Activated naive CD8-positive, alpha-beta T cell treated with anti-CD3 and anti-CD28 coated beads, Interleukin-2, amount 10 ng/mL, durations not matched to agents 7 days and 5 days (primary cell): ENCODE measurements around the gene TRERF1. TPM values are rescaled to one million over a fixed set of nuclear protein-coding genes. Genes with fewer than 3 reads are reported as not detected.

ENCODE experiments used
- ATAC-seq: fragments of 150-1000 bp; cut with Tn5 transposase; one replicate; pipeline ENCODE4 v1.10.0; 2021; ENCODE audit warnings: low read depth, moderate library complexity
- POLR2A ChIA-PET: fragments of 350-600 bp; sonication (Branson Sonifier 250); formaldehyde crosslinking; loops from one replicate; lab custom pipeline; 2021; ENCODE audit warnings: antibody characterized with exemption; lab: Charles Lee
- DNase-seq: peaks from one replicate; pipeline ENCODE4 v3.0.0; 2021
- H3K27ac Mint-ChIP-seq: one replicate; pipeline ENCODE4 v1.8.0; 2022; ENCODE audit warnings: mild to moderate bottlenecking, mixed read lengths
- H3K27me3 Mint-ChIP-seq: one replicate; pipeline ENCODE4 v1.8.0; 2022; ENCODE audit warnings: mild to moderate bottlenecking, moderate library complexity, mixed read lengths
- H3K36me3 Mint-ChIP-seq: one replicate; pipeline ENCODE4 v1.8.0; 2021; ENCODE audit warnings: mild to moderate bottlenecking, mixed read lengths
- H3K4me1 Mint-ChIP-seq: one replicate; pipeline ENCODE4 v1.8.0; 2021; ENCODE audit warnings: mixed read lengths
- H3K4me3 Mint-ChIP-seq: one replicate; pipeline ENCODE4 v1.8.0; 2022; ENCODE audit warnings: mild to moderate bottlenecking, moderate library complexity, mixed read lengths
- H3K9me3 Mint-ChIP-seq: one replicate; pipeline ENCODE4 v1.8.0; 2021; ENCODE audit warnings: mixed read lengths
- total RNA-seq, 2 experiments: library from RNA; stranded (reverse); gene quantifications; one replicate each; pipeline ENCODE4 v1.2.3, GENCODE V29; 2021

Gene TRERF1
- total RNA-seq, 2 experiments from 2014 or later = 21.4 to 21.6 TPM

DNA sequence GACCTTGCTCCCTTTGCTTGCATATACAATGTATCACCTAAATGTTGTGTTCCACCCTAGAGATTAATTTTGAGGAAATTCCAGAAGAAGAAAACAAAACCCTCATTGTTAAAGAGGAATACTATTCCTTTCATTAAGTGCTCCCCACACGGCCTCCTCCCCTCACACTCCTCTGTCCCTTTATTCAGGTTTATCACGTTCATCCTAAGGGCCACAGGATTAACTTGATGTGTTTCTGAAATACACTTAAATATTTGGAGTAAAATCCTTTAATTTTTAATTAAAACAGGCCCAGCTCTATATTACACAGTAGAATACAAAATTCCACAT lies 144.6 kb downstream of the TRERF1 start:
- no peak for DNase-seq
- no peaks in the 10 kb centered on the region for H3K27me3 Mint-ChIP-seq
- H3K27ac Mint-ChIP-seq = no peak overlapping the region
- no peaks in the 10 kb centered on the region for H3K9me3 Mint-ChIP-seq
- H3K4me1 Mint-ChIP-seq = no peaks in the 10 kb centered on the region
- no peak overlapping the region for H3K4me3 Mint-ChIP-seq
- no peak for ATAC-seq
- peaks cover 8% of the 10 kb centered on the region for H3K36me3 Mint-ChIP-seq
- POLR2A ChIA-PET = no interaction called here

DNA sequence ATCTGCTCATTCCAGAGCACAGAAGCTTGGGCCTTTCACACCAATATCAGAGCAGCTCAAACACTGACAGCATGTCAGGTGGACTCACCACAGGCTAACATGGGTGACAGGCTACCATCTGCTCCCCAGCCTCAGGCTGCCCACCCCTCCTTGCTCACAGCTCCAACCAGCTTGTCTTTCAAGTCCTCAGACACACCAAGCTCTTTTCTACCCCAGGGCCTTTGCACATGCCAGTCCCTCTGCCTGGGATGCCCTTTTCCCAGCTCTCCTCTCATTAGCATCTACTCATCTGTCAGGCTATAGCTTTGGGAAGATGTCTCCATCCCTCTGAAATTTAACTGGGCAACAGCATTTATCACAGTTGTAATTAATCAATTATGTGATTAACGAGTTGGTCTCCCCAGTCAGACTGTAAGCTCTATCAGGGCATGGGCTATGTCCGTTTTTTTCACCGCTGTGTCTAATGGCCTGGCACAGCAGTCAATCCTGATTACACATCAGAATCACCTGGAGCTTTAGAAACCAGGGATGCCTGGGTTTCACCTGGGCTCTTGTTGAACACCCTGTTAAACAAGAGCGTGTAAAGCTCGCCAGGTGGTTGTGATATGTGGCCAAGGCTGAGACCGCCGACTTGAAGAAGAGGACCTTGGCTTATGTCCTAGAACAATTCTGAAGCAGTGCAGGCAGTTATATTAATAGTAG lies 145.1 kb downstream of the TRERF1 start:
- H3K4me1 Mint-ChIP-seq = no peaks in the 10 kb centered on the region
- H3K4me3 Mint-ChIP-seq = no peak overlapping the region
- DNase-seq (no peak), ATAC-seq (no peak)
- POLR2A ChIA-PET = interaction anchor here (0.8 kb wide), 1 partner anchor 83 kb away, joined by 3 read pairs; no protein-coding TSS in a partner anchor
- H3K9me3 Mint-ChIP-seq = no peaks in the 10 kb centered on the region
- no peaks in the 10 kb centered on the region for H3K27me3 Mint-ChIP-seq
- no peak overlapping the region for H3K27ac Mint-ChIP-seq
- peaks cover 5% of the 10 kb centered on the region for H3K36me3 Mint-ChIP-seq

DNA sequence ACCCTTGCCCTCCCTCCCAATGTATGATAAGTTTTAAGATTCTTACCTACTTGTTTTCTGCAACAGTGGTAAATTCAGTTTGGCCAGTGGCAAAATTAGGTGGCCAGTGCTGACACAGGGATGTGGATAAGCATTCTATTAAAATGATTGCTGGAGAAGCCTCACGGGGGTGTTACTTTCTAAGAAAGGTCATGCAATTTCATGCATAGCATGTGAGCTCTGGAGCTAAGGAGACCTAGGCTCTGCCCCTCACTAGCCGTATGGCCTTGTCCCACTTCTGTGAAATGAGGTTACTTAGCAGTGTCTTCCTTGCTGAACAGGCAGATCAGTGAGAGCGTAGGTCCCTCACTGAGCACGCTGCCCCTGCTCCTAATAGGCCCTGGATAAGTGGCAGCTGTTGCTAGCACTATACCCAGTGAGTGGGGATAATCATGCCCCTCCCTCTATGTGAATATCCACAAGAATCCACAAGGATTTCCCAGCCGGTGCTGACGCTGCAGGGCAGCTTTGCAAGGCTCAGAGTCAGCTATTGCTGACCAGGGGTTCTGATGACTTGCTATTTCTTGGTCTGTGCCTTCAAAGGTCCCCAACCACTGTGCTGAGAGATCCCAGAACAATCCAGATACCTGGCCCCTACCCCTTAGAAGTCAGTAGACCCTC lies 147.5 kb downstream of the TRERF1 start:
- Mint-ChIP-seq H3K4me1 (no peaks in the 10 kb centered on the region), H3K36me3 (peaks cover 8% of the 10 kb centered on the region), H3K27me3 (no peaks in the 10 kb centered on the region), H3K4me3 (no peak overlapping the region), H3K27ac (no peak overlapping the region), H3K9me3 (no peaks in the 10 kb centered on the region)
- no peak for ATAC-seq
- DNase-seq = no peak
- POLR2A ChIA-PET = no interaction called here

DNA sequence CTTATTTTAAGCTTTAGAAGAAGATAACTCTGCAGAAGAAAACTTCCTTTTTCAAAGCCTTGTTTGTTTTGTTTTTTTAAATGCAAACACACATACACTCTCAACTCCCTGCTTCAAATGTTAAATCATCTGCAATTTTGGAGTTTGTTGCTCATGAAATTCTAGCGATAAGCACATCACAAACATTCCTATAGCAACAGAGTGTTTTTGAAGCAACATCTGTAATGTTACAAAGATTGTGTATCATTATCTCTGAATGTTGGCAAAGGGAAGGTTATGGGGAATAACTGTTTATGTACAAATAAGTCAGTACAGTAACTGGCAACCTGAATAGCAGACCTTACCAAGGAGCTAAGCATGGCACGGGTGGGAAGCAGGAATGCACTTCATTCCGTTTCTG lies 149.3 kb downstream of the TRERF1 start:
- Mint-ChIP-seq H3K27ac (no peak overlapping the region), H3K4me3 (no peak overlapping the region), H3K36me3 (peaks cover 9% of the 10 kb centered on the region), H3K9me3 (no peaks in the 10 kb centered on the region), H3K27me3 (no peaks in the 10 kb centered on the region), H3K4me1 (no peaks in the 10 kb centered on the region)
- POLR2A ChIA-PET = no interaction called here
- DNase-seq (no peak), ATAC-seq (no peak)

DNA sequence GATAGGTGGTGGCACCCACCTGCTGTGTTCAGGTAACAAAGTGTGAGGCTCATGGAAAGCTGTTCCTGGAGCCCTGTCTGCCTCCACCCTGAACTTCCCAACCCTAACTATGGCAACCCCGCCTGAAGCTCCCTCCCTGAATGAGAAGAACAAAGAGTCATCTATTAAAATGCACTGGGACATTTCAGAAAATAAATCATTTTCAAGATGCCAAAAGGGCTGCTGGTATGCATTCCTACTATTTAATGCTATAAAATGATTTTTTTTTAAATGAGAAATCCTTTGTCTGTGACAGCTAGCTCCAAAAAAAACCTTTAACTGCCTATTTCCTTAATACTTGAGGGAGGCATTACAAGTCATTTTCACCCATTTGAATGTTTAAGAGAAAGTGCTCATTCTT lies 149.7 kb downstream of the TRERF1 start:
- no peaks in the 10 kb centered on the region for H3K9me3 Mint-ChIP-seq
- no peaks in the 10 kb centered on the region for H3K4me1 Mint-ChIP-seq
- DNase-seq (no peak), ATAC-seq (no peak)
- H3K27ac Mint-ChIP-seq = no peak overlapping the region
- H3K36me3 Mint-ChIP-seq = peaks cover 11% of the 10 kb centered on the region
- no peaks in the 10 kb centered on the region for H3K27me3 Mint-ChIP-seq
- H3K4me3 Mint-ChIP-seq = no peak overlapping the region
- POLR2A ChIA-PET = no interaction called here

DNA sequence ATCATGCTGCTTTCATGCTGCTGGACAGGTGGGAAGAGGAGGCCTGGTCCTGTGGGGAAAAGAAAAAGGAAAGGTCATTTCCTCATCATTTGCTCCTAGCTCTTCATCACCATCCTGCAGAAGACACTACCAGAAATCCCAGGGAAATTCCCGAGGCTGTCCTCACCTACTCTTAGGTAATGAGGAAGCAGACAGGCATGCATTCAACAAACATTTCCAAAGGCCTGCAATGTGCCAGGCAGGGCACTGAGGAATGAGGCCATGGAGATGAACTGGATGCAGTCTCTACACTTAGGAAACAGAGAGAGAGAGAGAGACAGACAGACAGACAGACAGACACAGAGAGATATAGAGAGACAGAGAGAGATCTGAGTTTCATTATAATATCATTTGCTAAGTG lies 151.0 kb downstream of the TRERF1 start:
- POLR2A ChIA-PET = no interaction called here
- ATAC-seq (no peak), DNase-seq (no peak)
- peaks cover 19% of the 10 kb centered on the region for H3K36me3 Mint-ChIP-seq
- no peak overlapping the region for H3K4me3 Mint-ChIP-seq
- H3K27me3 Mint-ChIP-seq = no peaks in the 10 kb centered on the region
- no peak overlapping the region for H3K27ac Mint-ChIP-seq
- peaks cover 4% of the 10 kb centered on the region for H3K4me1 Mint-ChIP-seq
- H3K9me3 Mint-ChIP-seq = no peaks in the 10 kb centered on the region

DNA sequence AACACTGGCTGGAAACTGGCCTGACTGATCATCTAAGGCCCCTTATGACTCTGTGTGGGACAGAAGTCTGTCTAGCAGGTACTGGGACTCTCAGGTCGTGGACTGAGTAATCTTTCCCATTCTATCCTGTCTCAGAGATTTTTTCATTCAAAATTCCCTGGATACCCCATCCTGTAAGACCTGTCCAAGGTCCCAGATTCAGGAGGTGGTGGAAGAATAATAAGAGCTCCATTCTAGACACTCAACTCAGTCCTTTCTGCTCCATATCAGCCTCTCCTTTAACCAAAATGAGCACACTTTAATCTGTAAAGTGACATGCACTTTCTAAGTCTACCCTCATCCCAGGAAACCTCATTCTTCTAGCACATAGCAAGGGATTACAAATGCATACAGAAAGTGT lies 151.5 kb downstream of the TRERF1 start:
- Mint-ChIP-seq H3K27me3 (no peaks in the 10 kb centered on the region), H3K4me1 (peaks cover 8% of the 10 kb centered on the region), H3K36me3 (peaks cover 19% of the 10 kb centered on the region), H3K4me3 (no peak overlapping the region), H3K27ac (no peak overlapping the region), H3K9me3 (no peaks in the 10 kb centered on the region)
- DNase-seq = no peak
- POLR2A ChIA-PET = no interaction called here
- no peak for ATAC-seq

DNA sequence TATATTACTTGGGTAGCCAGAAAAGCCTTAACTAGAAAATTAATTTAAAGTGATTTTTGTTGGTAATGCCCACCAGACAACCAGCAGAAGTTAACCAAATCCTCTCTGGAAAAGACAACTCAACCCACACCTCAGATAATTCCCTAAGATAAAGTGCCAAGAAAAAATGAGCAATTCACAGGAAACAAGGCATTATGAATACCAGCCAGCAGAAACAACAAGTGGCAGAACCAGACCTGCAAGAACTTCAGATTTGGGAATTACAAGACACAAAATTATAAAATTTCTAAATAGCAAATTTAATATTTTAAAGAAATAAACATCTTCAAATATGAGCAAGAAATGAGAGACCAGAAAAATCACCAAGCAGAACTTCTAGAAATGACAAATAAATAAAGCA lies 154.1 kb downstream of the TRERF1 start:
- H3K27me3 Mint-ChIP-seq = no peaks in the 10 kb centered on the region
- POLR2A ChIA-PET = no interaction called here
- H3K4me3 Mint-ChIP-seq = no peak overlapping the region
- H3K9me3 Mint-ChIP-seq = no peaks in the 10 kb centered on the region
- H3K27ac Mint-ChIP-seq = no peak overlapping the region
- H3K36me3 Mint-ChIP-seq = peaks cover 28% of the 10 kb centered on the region
- no peak for DNase-seq
- H3K4me1 Mint-ChIP-seq = peaks cover 28% of the 10 kb centered on the region
- no peak for ATAC-seq

DNA sequence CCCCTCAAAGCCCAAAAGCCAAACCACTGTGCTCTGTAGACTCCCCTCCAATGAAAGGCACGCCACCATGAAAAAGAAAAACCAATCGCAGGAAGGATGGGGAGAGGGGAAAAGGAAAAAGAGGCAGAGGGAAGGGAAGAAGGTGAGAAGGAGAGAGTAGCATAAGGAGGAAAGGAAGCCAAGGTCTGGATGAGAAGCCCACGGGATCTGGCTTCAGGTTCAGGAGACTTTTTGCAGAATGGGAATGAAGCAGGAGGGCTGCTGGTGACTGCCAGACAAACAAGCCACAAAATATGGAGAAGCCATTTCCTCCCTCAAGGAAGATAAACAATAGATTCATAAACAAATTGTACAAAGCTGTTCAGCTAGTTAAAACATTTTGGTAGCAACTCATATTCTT lies 155.1 kb downstream of the TRERF1 start:
- peaks cover 28% of the 10 kb centered on the region for H3K36me3 Mint-ChIP-seq
- H3K27me3 Mint-ChIP-seq = no peaks in the 10 kb centered on the region
- peaks cover 33% of the 10 kb centered on the region for H3K4me1 Mint-ChIP-seq
- no peaks in the 10 kb centered on the region for H3K9me3 Mint-ChIP-seq
- POLR2A ChIA-PET = interaction anchor here (0.6 kb wide), 1 partner anchor 268 kb away, joined by 3 read pairs; no protein-coding TSS in a partner anchor
- H3K27ac Mint-ChIP-seq = no peak overlapping the region
- no peak overlapping the region for H3K4me3 Mint-ChIP-seq
- ATAC-seq (no peak), DNase-seq (no peak)

DNA sequence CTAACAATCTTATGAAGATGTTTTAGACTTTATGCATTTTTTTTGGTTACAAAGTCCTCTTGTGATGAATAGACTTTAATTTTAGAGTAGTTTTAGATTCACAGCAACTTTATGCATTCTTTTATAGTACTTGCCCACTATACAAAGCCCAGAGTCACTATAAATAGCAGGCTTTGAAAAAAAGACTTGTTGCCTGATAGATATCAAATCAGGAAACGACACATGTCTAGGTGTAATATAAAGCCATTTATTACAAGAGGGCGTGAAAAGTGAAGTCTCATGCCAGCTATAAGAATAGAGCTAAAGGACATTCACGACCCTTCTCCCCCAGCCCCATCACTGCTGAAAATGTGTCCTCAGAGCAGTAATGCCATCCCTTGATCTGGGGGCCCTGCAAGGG lies 156.0 kb downstream of the TRERF1 start:
- Mint-ChIP-seq H3K27ac (no peak overlapping the region), H3K36me3 (peaks cover 27% of the 10 kb centered on the region), H3K27me3 (no peaks in the 10 kb centered on the region), H3K4me3 (no peak overlapping the region), H3K9me3 (no peaks in the 10 kb centered on the region), H3K4me1 (peaks cover 33% of the 10 kb centered on the region)
- ATAC-seq (no peak), DNase-seq (no peak)
- POLR2A ChIA-PET = no interaction called here

DNA sequence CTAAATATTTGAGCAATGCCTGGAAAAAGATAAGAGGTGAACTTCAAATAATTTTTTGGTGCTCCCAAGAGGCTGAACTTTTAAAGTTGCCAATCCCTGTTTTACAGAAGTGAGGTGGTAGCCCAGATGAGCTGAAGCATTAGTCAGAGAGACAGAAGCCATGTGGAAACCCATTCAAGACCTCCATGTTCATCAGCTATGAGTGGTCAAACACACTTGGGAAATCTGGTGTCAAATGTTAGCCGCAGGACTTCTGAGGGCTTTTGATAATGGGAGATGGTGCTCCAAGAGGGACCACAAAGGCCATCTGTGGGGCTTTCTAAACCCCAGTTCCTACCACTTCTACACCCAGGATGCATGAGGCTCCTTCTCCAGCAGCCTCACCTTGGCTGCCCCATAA lies 156.5 kb downstream of the TRERF1 start:
- no peak overlapping the region for H3K4me3 Mint-ChIP-seq
- POLR2A ChIA-PET = no interaction called here
- no peak for ATAC-seq
- peaks cover 33% of the 10 kb centered on the region for H3K4me1 Mint-ChIP-seq
- no peak for DNase-seq
- peaks cover 27% of the 10 kb centered on the region for H3K36me3 Mint-ChIP-seq
- H3K9me3 Mint-ChIP-seq = no peaks in the 10 kb centered on the region
- no peak overlapping the region for H3K27ac Mint-ChIP-seq
- no peaks in the 10 kb centered on the region for H3K27me3 Mint-ChIP-seq

DNA sequence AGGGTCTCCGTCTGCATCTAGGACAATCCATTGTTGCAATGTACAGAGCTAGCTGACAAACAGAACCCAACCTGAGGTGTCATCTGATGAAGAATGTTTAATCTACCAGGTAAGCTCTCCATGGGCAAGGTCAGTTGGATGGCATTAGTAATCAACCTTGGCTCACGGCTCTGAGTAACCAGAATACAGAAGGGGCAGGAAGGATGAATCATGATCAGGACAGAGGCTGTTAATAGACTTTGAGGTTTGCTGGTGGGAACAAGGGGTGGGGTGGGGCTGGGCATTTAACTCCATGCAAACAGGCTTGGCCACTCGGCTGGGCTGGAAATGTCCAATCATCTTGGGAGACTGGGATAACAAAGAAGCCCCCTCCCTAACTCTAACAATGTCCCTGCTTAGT lies 157.0 kb downstream of the TRERF1 start:
- H3K27ac Mint-ChIP-seq = no peak overlapping the region
- ATAC-seq (no peak), DNase-seq (no peak)
- peaks cover 27% of the 10 kb centered on the region for H3K36me3 Mint-ChIP-seq
- POLR2A ChIA-PET = interaction anchor here (1.6 kb wide), 1 partner anchor 27 kb away, joined by 3 read pairs; no protein-coding TSS in a partner anchor
- H3K9me3 Mint-ChIP-seq = no peaks in the 10 kb centered on the region
- no peaks in the 10 kb centered on the region for H3K27me3 Mint-ChIP-seq
- no peak overlapping the region for H3K4me3 Mint-ChIP-seq
- peaks cover 34% of the 10 kb centered on the region for H3K4me1 Mint-ChIP-seq

DNA sequence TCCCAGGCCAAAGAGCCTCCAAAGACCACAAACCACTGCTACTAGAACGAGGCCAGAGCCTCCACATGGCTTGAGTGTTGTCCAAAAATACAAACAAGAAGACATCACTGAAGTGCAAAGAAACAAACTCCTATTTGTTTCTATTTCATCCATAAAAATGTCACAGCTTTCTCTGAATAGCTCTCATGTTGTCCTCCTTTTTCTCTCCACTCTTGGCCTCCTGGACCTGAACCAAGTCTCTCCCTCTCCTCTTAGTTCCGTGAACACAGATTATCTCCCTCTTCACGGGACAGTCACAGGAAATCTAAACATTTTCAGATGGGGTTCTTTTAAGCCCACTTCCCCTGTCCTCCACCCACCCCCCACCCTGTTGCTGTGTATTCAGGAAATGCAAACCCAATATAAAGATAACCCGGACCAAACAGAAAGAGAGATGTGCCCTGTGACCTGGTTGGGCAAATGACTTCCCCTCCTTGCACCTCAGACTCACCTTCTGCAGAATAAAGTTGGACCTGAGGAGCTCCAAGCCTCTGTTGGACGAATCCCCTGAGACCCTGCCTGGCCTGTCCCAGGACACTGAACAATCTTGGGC lies 158.2 kb downstream of the TRERF1 start:
- peak overlapping the region; percentile 62 for H3K4me3 Mint-ChIP-seq
- H3K4me1 Mint-ChIP-seq = peaks cover 34% of the 10 kb centered on the region
- H3K27me3 Mint-ChIP-seq = no peaks in the 10 kb centered on the region
- peak; percentile 56 for ATAC-seq
- no peak for DNase-seq
- peak overlapping the region; percentile 80 for H3K27ac Mint-ChIP-seq
- POLR2A ChIA-PET = interaction anchor here (1.5 to 1.6 kb wide), 2 partner anchors 14 to 25 kb away, joined by 3 to 4 read pairs; no protein-coding TSS in a partner anchor
- H3K9me3 Mint-ChIP-seq = no peaks in the 10 kb centered on the region
- H3K36me3 Mint-ChIP-seq = peaks cover 30% of the 10 kb centered on the region
